AG10803 (cell line): ENCODE measurements around the gene TP53TG3E.
"Not testable (repeated sequence)": the region's sequence is repeated elsewhere in the genome, so short reads cannot be mapped to it uniquely, and the experiment has no call there.

Experiments
- DNase-seq: peaks from one replicate; pipeline ENCODE4 v3.0.0; 2010; ENCODE audit warnings: low read depth
- H3K4me3 ChIP-seq: 2 replicates; pipeline ENCODE4 v1.5.1; 2011; ENCODE audit warnings: mild to moderate bottlenecking, low read length, control low read depth

The TP53TG3E gene

GRCh38 chr16:33304006-33304405 is at the start of gene TP53TG3E:
Gene TP53TG3E, plus strand, starts transcription at chr16:33304306. Its CDS starts 68 bp downstream, at chr16:33304374.
- DNase-seq, H3K4me3 ChIP-seq: not testable (repeated sequence)

GRCh38 chr16:33336226-33337012 is 32.3 kb downstream of the TP53TG3E start:
- H3K4me3 ChIP-seq = not testable (repeated sequence)
- peak; percentile 2 for DNase-seq

- H3K4me3 ChIP-seq = not testable (repeated sequence)
- DNase-seq = peak; percentile 1
Measured at GRCh38 chr16:33337627-33338542, 33.8 kb downstream of the TP53TG3E start.

GRCh38 chr16:33338543-33338951 is 34.4 kb downstream of the TP53TG3E start:
- not testable (repeated sequence) for H3K4me3 ChIP-seq, DNase-seq

GRCh38 chr16:33339093-33340061 is 35.3 kb downstream of the TP53TG3E start:
- H3K4me3 ChIP-seq = not testable (repeated sequence)
- peak; percentile 0 for DNase-seq
